Central memory CD4-positive, alpha-beta T cell (primary cell): ENCODE results near the gene TPRA1.
"Not testable (repeated sequence)": the region's sequence is repeated elsewhere in the genome, so short reads cannot be mapped to it uniquely, and the experiment has no call there.

ENCODE experiments used
- DNase-seq: peaks from one replicate; pipeline ENCODE4 v3.0.0; 2022

The TPRA1 gene

GRCh38 chr3:127615631-127616305 is 25.2 kb upstream of the TPRA1 start:
- no peak for DNase-seq

- DNase-seq = no peak
These were observed 24.5 kb upstream of the TPRA1 start for GRCh38 chr3:127614928-127615589.

- DNase-seq = no peak
These were observed 22.9 kb upstream of the TPRA1 start for GRCh38 chr3:127613406-127613805.

GRCh38 chr3:127612966-127613365 is 22.4 kb upstream of the TPRA1 start:
- no peak for DNase-seq

GRCh38 chr3:127611251-127611650 is 20.7 kb upstream of the TPRA1 start:
- DNase-seq = no peak

GRCh38 chr3:127610105-127610504 is 19.6 kb upstream of the TPRA1 start:
- no peak for DNase-seq

GRCh38 chr3:127608362-127608718 is 17.8 kb upstream of the TPRA1 start:
- DNase-seq = no peak

- DNase-seq = no peak
These were observed 17.3 kb upstream of the TPRA1 start for GRCh38 chr3:127607675-127608361.

- DNase-seq = no peak
These were observed 16.6 kb upstream of the TPRA1 start for GRCh38 chr3:127606981-127607595.

- no peak for DNase-seq
These were observed 15.7 kb upstream of the TPRA1 start for GRCh38 chr3:127606086-127606805.

GRCh38 chr3:127605547-127605946 is 15.0 kb upstream of the TPRA1 start:
- not testable (repeated sequence) for DNase-seq

GRCh38 chr3:127604546-127605165 is 14.1 kb upstream of the TPRA1 start:
- DNase-seq = no peak

GRCh38 chr3:127604035-127604434 is 13.5 kb upstream of the TPRA1 start:
- no peak for DNase-seq

- DNase-seq = no peak
These were observed 10.4 kb upstream of the TPRA1 start for GRCh38 chr3:127600749-127601456.

GRCh38 chr3:127598841-127599570 is 8.5 kb upstream of the TPRA1 start:
- DNase-seq = no peak

- no peak for DNase-seq
These were observed 6.7 kb upstream of the TPRA1 start for GRCh38 chr3:127597020-127597771.

- DNase-seq = no peak
These were observed 4.8 kb upstream of the TPRA1 start for GRCh38 chr3:127595303-127595702.

GRCh38 chr3:127593178-127593577 is 2.6 kb upstream of the TPRA1 start:
- DNase-seq = no peak

GRCh38 chr3:127590282-127590592 is 296 bp downstream of the TPRA1 start:
- DNase-seq = no peak

- no peak for DNase-seq
These were observed 792 bp downstream of the TPRA1 start for GRCh38 chr3:127589600-127590281.
